Thoracic aorta (tissue), 2 donors: ENCODE measurements around the gene PTPRG. TPM values are rescaled to one million over a fixed set of nuclear protein-coding genes. Genes with fewer than 3 reads are reported as not detected.

Experiments
- ATAC-seq: fragments of 150-250 bp; one replicate; pipeline ENCODE4 v1.8.0; 2017; ENCODE audit warnings: low read depth; ENCODE audit not compliant: insufficient number of reproducible peaks, low FRiP score
- DNase-seq: peaks from one replicate; pipeline ENCODE4 v3.0.0-alpha.2; 2020; ENCODE audit warnings: low spot score
- H3K27ac ChIP-seq, 2 donors: fragments of 200-600 bp; sonication (generic); 1 replicate in 1 of 2; 2 replicates in 1 of 2; pipeline ENCODE4 v1.5.1; 2016; ENCODE audit warnings: mild to moderate bottlenecking in 2 of 2, moderate library complexity in 2 of 2
- H3K27me3 ChIP-seq: fragments of 200-600 bp; sonication (generic); replicated peaks from 2 replicates; pipeline ENCODE4 v1.6.0; 2016; ENCODE audit warnings: mild to moderate bottlenecking; ENCODE audit not compliant: insufficient read depth
- H3K36me3 ChIP-seq: fragments of 200-600 bp; sonication (generic); one replicate; pipeline ENCODE4 v1.5.1; 2016
- H3K4me1 ChIP-seq, 2 donors: fragments of 200-600 bp; sonication (generic); 1 replicate in 1 of 2; 2 replicates in 1 of 2; pipeline versions ENCODE4 v1.5.1 to v1.6.0; 2016; ENCODE audit warnings: low read depth in 2 of 2, mild to moderate bottlenecking in 1 of 2; ENCODE audit not compliant: control insufficient read depth in 1 of 2
- H3K4me3 ChIP-seq: fragments of 200-600 bp; sonication (generic); 2 replicates; pipeline ENCODE4 v1.5.1; 2016; ENCODE audit warnings: mild to moderate bottlenecking
- H3K9me3 ChIP-seq: fragments of 200-600 bp; sonication (generic); 2 replicates; pipeline ENCODE4 v1.5.1; 2016
- CTCF ChIP-seq: fragments of 200-600 bp; sonication (generic); IDR thresholded peaks from one replicate; pipeline ENCODE4 v1.5.1; 2019; ENCODE audit warnings: antibody characterized with exemption
- total RNA-seq, 2 donors: library from RNA; depleted of rRNA; stranded (reverse); fragments of >200 nt; gene quantifications; one replicate each; pipeline versions ENCODE4 v1.1.0 to v1.2.3, GENCODE V29; 2016

Gene PTPRG
- total RNA-seq, 2 donors from 2014 or later = 154 to 208 TPM

GRCh38 chr3:61650719-61651410, 89.5 kb downstream of the PTPRG start:
- Histone ChIP-seq H3K4me3 (no peak overlapping the region), H3K36me3 (no peaks in the 10 kb centered on the region), H3K4me1 (peaks cover 2 to 19% of the 10 kb centered on the region in 2 donors), H3K27me3 (no peaks in the 10 kb centered on the region), H3K27ac (no peak overlapping the region), H3K9me3 (no peaks in the 10 kb centered on the region)
- DNase-seq (no peak), ATAC-seq (no peak)
- no peak for TF ChIP-seq CTCF

- DNase-seq (no peak), ATAC-seq (no peak)
- peaks cover 0 to 9% of the 10 kb centered on the region in 2 donors for H3K4me1 ChIP-seq
- H3K9me3 ChIP-seq = no peaks in the 10 kb centered on the region
- no peak overlapping the region for H3K27ac ChIP-seq
- H3K27me3 ChIP-seq = no peaks in the 10 kb centered on the region
- H3K4me3 ChIP-seq = no peak overlapping the region
- no peaks in the 10 kb centered on the region for H3K36me3 ChIP-seq
- TF ChIP-seq CTCF = no peak
Measured at GRCh38 chr3:61657689-61658088, 96.3 kb downstream of the PTPRG start.

GRCh38 chr3:61662861-61663260, 101.5 kb downstream of the PTPRG start:
- H3K4me3 ChIP-seq = no peak overlapping the region
- DNase-seq = no peak
- no peaks in the 10 kb centered on the region for H3K36me3 ChIP-seq
- H3K4me1 ChIP-seq = peaks cover 9 to 27% of the 10 kb centered on the region in 2 donors
- no peak for TF ChIP-seq CTCF
- H3K9me3 ChIP-seq = no peaks in the 10 kb centered on the region
- no peaks in the 10 kb centered on the region for H3K27me3 ChIP-seq
- no peak overlapping the region for H3K27ac ChIP-seq
- no peak for ATAC-seq

- Histone ChIP-seq H3K36me3 (no peaks in the 10 kb centered on the region), H3K27ac (no peak overlapping the region), H3K27me3 (no peaks in the 10 kb centered on the region), H3K4me3 (no peak overlapping the region), H3K4me1 (peaks cover 9 to 27% of the 10 kb centered on the region in 2 donors), H3K9me3 (no peaks in the 10 kb centered on the region)
- no peak for DNase-seq
- TF ChIP-seq CTCF = no peak
- no peak for ATAC-seq
Measured at GRCh38 chr3:61663356-61664104, 102.2 kb downstream of the PTPRG start.

GRCh38 chr3:61664105-61664482, 102.7 kb downstream of the PTPRG start:
- DNase-seq (no peak), ATAC-seq (no peak)
- no peaks in the 10 kb centered on the region for H3K27me3 ChIP-seq
- TF ChIP-seq CTCF = no peak
- H3K9me3 ChIP-seq = no peaks in the 10 kb centered on the region
- H3K4me1 ChIP-seq = peaks cover 9 to 31% of the 10 kb centered on the region in 2 donors
- H3K36me3 ChIP-seq = no peaks in the 10 kb centered on the region
- no peak overlapping the region for H3K27ac ChIP-seq
- H3K4me3 ChIP-seq = no peak overlapping the region
